OCI-LY3 (cell line): ENCODE data around the gene BCAS2.

Source experiments
- CTCF ChIP-seq: fragments of 200-600, 300-600 bp; sonication (generic); IDR thresholded peaks from 2 replicates; pipeline ENCODE4 v1.5.1; 2014; ENCODE audit warnings: antibody characterized with exemption, low read length, low read depth
- EZH2phosphoT487 ChIP-seq: fragments of 200-600 bp; shearing (Covaris generic); IDR thresholded peaks from 2 replicates; pipeline ENCODE4 v1.6.1; 2018; ENCODE audit warnings: antibody characterized with exemption, mixed run types, low read depth

- no peak for TF ChIP-seq CTCF
- no peak for TF ChIP-seq EZH2phosphoT487
These were observed 45.4 kb downstream of the BCAS2 start for GRCh38 chr1:114536043-114536442.
